ENCODE data around the gene CTRB1. TPM values are rescaled to one million over a fixed set of nuclear protein-coding genes. Genes with fewer than 3 reads are reported as not detected.

The CTRB1 gene
- total and polyA plus RNA-seq, 2 of the 13 experiments (the other 11 are each of a cell fraction or from before 2014, with no cell fraction given) = not detected

DNA sequence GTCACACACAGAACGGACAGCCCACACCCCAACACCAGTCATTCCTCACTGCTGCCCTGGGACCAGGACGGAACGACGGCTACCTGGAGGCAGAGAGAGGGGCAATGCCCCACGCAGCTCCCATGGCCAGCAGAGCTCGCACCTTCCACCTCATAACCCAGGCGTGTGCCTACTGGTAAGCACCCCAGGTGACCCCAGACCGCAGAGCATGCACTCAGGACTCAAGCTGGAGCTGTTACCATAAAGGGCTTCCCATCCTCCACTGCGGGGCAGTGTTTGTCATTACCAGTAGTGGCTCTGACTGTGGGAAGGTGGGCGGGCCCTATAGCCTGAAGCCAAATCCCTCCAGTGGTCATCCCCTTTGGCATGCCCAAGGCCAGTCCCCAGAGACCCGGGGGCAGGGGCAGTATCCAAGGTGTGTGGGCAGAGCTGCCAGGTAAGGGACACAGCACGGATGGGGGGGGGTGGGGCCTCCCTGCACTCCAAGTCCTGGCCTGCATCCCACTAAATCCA, 37.3 kb downstream of the CTRB1 start (continued):
- TF ChIP-seq NR2F2 (IDR thresholded peaks at IDR 0.05; ENCODE audit: borderline replicate concordance, low read depth) = no peak
- no peak for TF ChIP-seq ZNF160 (CRISPR knock-in tag; IDR thresholded peaks at IDR 0.05)
- TF ChIP-seq, protein P1, sequence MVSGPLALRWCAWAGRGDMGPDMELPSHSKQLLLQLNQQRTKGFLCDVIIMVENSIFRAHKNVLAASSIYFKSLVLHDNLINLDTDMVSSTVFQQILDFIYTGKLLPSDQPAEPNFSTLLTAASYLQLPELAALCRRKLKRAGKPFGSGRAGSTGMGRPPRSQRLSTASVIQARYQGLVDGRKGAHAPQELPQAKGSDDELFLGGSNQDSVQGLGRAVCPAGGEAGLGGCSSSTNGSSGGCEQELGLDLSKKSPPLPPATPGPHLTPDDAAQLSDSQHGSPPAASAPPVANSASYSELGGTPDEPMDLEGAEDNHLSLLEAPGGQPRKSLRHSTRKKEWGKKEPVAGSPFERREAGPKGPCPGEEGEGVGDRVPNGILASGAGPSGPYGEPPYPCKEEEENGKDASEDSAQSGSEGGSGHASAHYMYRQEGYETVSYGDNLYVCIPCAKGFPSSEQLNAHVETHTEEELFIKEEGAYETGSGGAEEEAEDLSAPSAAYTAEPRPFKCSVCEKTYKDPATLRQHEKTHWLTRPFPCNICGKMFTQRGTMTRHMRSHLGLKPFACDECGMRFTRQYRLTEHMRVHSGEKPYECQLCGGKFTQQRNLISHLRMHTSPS (CRISPR knock-in tag; IDR thresholded peaks at IDR 0.05; ENCODE audit: low read depth) = peak; percentile 45; the same call in 1 of the 2 replicates
- peak; percentile 68; the same call in 1 of the 2 replicates for TF ChIP-seq CCDC6 (CRISPR knock-in tag; IDR thresholded peaks at IDR 0.05)
- TF ChIP-seq SMARCC2 (IDR thresholded peaks at IDR 0.05) = no peak
- TF ChIP-seq ZNF766 (CRISPR knock-in tag; IDR thresholded peaks at IDR 0.05; ENCODE audit: borderline replicate concordance) = no peak
- TF ChIP-seq MEIS2 (CRISPR knock-in tag; IDR thresholded peaks at IDR 0.05) = no peak
- TF ChIP-seq, protein P2, sequence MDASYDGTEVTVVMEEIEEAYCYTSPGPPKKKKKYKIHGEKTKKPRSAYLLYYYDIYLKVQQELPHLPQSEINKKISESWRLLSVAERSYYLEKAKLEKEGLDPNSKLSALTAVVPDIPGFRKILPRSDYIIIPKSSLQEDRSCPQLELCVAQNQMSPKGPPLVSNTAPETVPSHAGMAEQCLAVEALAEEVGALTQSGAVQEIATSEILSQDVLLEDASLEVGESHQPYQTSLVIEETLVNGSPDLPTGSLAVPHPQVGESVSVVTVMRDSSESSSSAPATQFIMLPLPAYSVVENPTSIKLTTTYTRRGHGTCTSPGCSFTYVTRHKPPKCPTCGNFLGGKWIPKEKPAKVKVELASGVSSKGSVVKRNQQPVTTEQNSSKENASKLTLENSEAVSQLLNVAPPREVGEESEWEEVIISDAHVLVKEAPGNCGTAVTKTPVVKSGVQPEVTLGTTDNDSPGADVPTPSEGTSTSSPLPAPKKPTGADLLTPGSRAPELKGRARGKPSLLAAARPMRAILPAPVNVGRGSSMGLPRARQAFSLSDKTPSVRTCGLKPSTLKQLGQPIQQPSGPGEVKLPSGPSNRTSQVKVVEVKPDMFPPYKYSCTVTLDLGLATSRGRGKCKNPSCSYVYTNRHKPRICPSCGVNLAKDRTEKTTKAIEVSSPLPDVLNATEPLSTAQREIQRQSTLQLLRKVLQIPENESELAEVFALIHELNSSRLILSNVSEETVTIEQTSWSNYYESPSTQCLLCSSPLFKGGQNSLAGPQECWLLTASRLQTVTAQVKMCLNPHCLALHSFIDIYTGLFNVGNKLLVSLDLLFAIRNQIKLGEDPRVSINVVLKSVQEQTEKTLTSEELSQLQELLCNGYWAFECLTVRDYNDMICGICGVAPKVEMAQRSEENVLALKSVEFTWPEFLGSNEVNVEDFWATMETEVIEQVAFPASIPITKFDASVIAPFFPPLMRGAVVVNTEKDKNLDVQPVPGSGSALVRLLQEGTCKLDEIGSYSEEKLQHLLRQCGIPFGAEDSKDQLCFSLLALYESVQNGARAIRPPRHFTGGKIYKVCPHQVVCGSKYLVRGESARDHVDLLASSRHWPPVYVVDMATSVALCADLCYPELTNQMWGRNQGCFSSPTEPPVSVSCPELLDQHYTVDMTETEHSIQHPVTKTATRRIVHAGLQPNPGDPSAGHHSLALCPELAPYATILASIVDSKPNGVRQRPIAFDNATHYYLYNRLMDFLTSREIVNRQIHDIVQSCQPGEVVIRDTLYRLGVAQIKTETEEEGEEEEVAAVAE (CRISPR knock-in tag; IDR thresholded peaks at IDR 0.05; ENCODE audit: borderline replicate concordance) = no peak
- peak; percentile 33; the same call in 1 of the 2 replicates for TF ChIP-seq GATAD2A (CRISPR knock-in tag; IDR thresholded peaks at IDR 0.05)
- TF ChIP-seq, protein P3, sequence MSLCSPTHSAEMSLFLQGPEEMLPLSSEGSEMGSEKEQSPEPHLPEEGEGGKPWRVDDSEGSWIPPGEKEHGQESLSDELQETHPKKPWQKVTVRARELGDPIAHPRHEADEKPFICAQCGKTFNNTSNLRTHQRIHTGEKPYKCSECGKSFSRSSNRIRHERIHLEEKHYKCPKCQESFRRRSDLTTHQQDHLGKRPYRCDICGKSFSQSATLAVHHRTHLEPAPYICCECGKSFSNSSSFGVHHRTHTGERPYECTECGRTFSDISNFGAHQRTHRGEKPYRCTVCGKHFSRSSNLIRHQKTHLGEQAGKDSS (CRISPR knock-in tag; IDR thresholded peaks at IDR 0.05; ENCODE audit: borderline replicate concordance, low read depth) = no peak
- TF ChIP-seq, protein P4, sequence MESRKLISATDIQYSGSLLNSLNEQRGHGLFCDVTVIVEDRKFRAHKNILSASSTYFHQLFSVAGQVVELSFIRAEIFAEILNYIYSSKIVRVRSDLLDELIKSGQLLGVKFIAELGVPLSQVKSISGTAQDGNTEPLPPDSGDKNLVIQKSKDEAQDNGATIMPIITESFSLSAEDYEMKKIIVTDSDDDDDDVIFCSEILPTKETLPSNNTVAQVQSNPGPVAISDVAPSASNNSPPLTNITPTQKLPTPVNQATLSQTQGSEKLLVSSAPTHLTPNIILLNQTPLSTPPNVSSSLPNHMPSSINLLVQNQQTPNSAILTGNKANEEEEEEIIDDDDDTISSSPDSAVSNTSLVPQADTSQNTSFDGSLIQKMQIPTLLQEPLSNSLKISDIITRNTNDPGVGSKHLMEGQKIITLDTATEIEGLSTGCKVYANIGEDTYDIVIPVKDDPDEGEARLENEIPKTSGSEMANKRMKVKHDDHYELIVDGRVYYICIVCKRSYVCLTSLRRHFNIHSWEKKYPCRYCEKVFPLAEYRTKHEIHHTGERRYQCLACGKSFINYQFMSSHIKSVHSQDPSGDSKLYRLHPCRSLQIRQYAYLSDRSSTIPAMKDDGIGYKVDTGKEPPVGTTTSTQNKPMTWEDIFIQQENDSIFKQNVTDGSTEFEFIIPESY (CRISPR knock-in tag; IDR thresholded peaks at IDR 0.05) = no peak
- no peak for TF ChIP-seq DR1 (CRISPR knock-in tag; IDR thresholded peaks at IDR 0.05)
- no peak for TF ChIP-seq MXI1 (IDR thresholded peaks at IDR 0.05; ENCODE audit: borderline replicate concordance, low read depth, low read length)
- no peak for TF ChIP-seq ZC3H4 (CRISPR knock-in tag; IDR thresholded peaks at IDR 0.05; ENCODE audit: borderline replicate concordance)
- TF ChIP-seq ZNF619 (CRISPR knock-in tag; IDR thresholded peaks at IDR 0.05) = no peak
- TF ChIP-seq ZNF124 (CRISPR knock-in tag; IDR thresholded peaks at IDR 0.05) = no peak
- TF ChIP-seq, protein P5, sequence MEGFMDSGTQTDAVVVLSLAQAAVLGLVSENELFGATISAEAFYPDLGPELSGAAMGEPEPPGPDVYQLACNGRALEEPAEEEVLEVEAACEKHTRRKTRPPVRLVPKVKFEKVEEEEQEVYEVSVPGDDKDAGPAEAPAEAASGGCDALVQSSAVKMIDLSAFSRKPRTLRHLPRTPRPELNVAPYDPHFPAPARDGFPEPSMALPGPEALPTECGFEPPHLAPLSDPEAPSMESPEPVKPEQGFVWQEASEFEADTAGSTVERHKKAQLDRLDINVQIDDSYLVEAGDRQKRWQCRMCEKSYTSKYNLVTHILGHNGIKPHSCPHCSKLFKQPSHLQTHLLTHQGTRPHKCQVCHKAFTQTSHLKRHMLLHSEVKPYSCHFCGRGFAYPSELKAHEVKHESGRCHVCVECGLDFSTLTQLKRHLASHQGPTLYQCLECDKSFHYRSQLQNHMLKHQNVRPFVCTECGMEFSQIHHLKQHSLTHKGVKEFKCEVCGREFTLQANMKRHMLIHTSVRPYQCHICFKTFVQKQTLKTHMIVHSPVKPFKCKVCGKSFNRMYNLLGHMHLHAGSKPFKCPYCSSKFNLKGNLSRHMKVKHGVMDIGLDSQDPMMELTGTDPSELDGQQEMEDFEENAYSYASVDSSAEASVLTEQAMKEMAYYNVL (CRISPR knock-in tag; IDR thresholded peaks at IDR 0.05; ENCODE audit: borderline replicate concordance) = no peak
- TF ChIP-seq ZNF30 (CRISPR knock-in tag; IDR thresholded peaks at IDR 0.05) = no peak
- no peak for TF ChIP-seq HNRNPLL (IDR thresholded peaks at IDR 0.05; ENCODE audit: low read depth, low read length, poor library complexity, severe bottlenecking)
- no peak for TF ChIP-seq ZNF235 (CRISPR knock-in tag; IDR thresholded peaks at IDR 0.05; ENCODE audit: borderline replicate concordance)
